CD14-positive monocyte (primary cell): ENCODE measurements around the gene OR8S1. TPM values are rescaled to one million over a fixed set of nuclear protein-coding genes. Genes with fewer than 3 reads are reported as not detected.

ENCODE experiments used
- DNase-seq, 3 donors: peaks; one replicate each; pipeline ENCODE4 v3.0.0-alpha.2; 2011 to 2022
- H2AFZ ChIP-seq: 2 replicates; pipeline ENCODE4 v1.6.0; 2012; ENCODE audit warnings: mild to moderate bottlenecking, low read depth, low read length, inconsistent platforms; ENCODE audit not compliant: insufficient read depth, poor library complexity, severe bottlenecking
- H3K27ac ChIP-seq, 2 donors: 1 replicate in 1 of 2; 2 replicates in 1 of 2; pipeline ENCODE4 v1.5.1; 2012 to 2013; ENCODE audit warnings: low read length in 2 of 2, control low read depth in 1 of 2, inconsistent platforms in 1 of 2, low read depth in 1 of 2, mild to moderate bottlenecking in 1 of 2
- H3K27me3 ChIP-seq, 2 donors: one replicate each; pipeline versions ENCODE4 v1.6.0 to v1.6.1; 2011 to 2013; ENCODE audit warnings: low read length in 2 of 2; ENCODE audit not compliant: control insufficient read depth in 2 of 2, insufficient read depth in 2 of 2
- H3K36me3 ChIP-seq, 2 donors: replicated peaks in 1 of 2; 1 replicate in 1 of 2; 2 replicates in 1 of 2; pipeline versions ENCODE4 v1.5.1 to v1.6.1; 2012 to 2013; ENCODE audit warnings: low read length in 2 of 2, control low read depth in 1 of 2, inconsistent platforms in 1 of 2, mild to moderate bottlenecking in 1 of 2; ENCODE audit not compliant: insufficient read depth in 2 of 2, control insufficient read depth in 1 of 2
- H3K4me1 ChIP-seq, 2 donors: 1 replicate in 1 of 2; 2 replicates in 1 of 2; pipeline versions ENCODE4 v1.5.1 to v1.6.1; 2012 to 2013; ENCODE audit warnings: low read length in 2 of 2, control low read depth in 1 of 2, inconsistent platforms in 1 of 2, mild to moderate bottlenecking in 1 of 2, moderate library complexity in 1 of 2; ENCODE audit not compliant: insufficient read depth in 2 of 2, control insufficient read depth in 1 of 2
- H3K4me2 ChIP-seq: replicated peaks from 2 replicates; pipeline ENCODE3; 2012; ENCODE audit warnings: low read length, moderate library complexity, mild to moderate bottlenecking; ENCODE audit not compliant: poor library complexity, severe bottlenecking; ENCODE audit errors: extremely low read depth
- H3K4me3 ChIP-seq, 3 experiments: fragments of 200-600 bp in 1 of 3; sonication (generic) in 1 of 3; replicated peaks in 1 of 3; 1 replicate in 2 of 3; 2 replicates in 1 of 3; pipeline ENCODE4 v1.5.1; 2011 to 2013; ENCODE audit warnings: low read length in 3 of 3, mild to moderate bottlenecking in 3 of 3, control low read depth in 2 of 3, low read depth in 2 of 3, inconsistent platforms in 1 of 3, moderate library complexity in 1 of 3
- H3K79me2 ChIP-seq: 2 replicates; pipeline ENCODE4 v1.6.0; 2012; ENCODE audit warnings: mild to moderate bottlenecking, control low read depth, inconsistent platforms, low read length, moderate library complexity; ENCODE audit not compliant: insufficient read depth
- H3K9ac ChIP-seq: 2 replicates; pipeline ENCODE4 v1.6.0; 2017; ENCODE audit warnings: low read length, mild to moderate bottlenecking; ENCODE audit not compliant: insufficient read depth, poor library complexity, severe bottlenecking
- H3K9me3 ChIP-seq, 2 donors: replicated peaks in 1 of 2; 1 replicate in 1 of 2; 2 replicates in 1 of 2; pipeline versions ENCODE4 v1.5.1 to v1.6.1; 2012 to 2013; ENCODE audit warnings: low read length in 2 of 2, control low read depth in 1 of 2; ENCODE audit not compliant: control insufficient read depth in 1 of 2, insufficient read depth in 1 of 2
- H4K20me1 ChIP-seq: 2 replicates; pipeline ENCODE4 v1.6.0; 2012; ENCODE audit warnings: mild to moderate bottlenecking, low read length, control low read depth, moderate library complexity; ENCODE audit not compliant: insufficient read depth
- H3K27ac Mint-ChIP-seq, 7 donors: one replicate each; pipeline ENCODE4 v1.8.0; 2020; ENCODE audit warnings: mild to moderate bottlenecking in 7 of 7, mixed read lengths in 7 of 7, moderate library complexity in 6 of 7, inconsistent platforms in 2 of 7
- H3K27me3 Mint-ChIP-seq, 3 donors: one replicate each; pipeline ENCODE4 v1.8.0; 2021 to 2022; ENCODE audit warnings: low read depth in 3 of 3, mild to moderate bottlenecking in 3 of 3, mixed read lengths in 3 of 3, moderate library complexity in 3 of 3, inconsistent platforms in 1 of 3
- H3K36me3 Mint-ChIP-seq, 2 donors: one replicate each; pipeline ENCODE4 v1.8.0; 2020; ENCODE audit warnings: mixed read lengths in 2 of 2, inconsistent platforms in 1 of 2, mild to moderate bottlenecking in 1 of 2
- H3K4me1 Mint-ChIP-seq: one replicate; pipeline ENCODE4 v1.8.0; 2020; ENCODE audit warnings: mild to moderate bottlenecking, mixed read lengths
- H3K4me3 Mint-ChIP-seq, 2 donors: one replicate each; pipeline ENCODE4 v1.8.0; 2020; ENCODE audit warnings: mild to moderate bottlenecking in 2 of 2, mixed read lengths in 2 of 2, moderate library complexity in 1 of 2
- H3K9me3 Mint-ChIP-seq, 7 donors: one replicate each; pipeline ENCODE4 v1.8.0; 2020 to 2022; ENCODE audit warnings: mixed read lengths in 7 of 7, mild to moderate bottlenecking in 6 of 7, moderate library complexity in 6 of 7, inconsistent platforms in 2 of 7
- WGBS: methylation state at CpG from one replicate; pipeline ENCODE4 v1.1.5; 2013; ENCODE audit warnings: missing lambda C conversion rate; ENCODE audit not compliant: insufficient coverage; 5-methylcytosine and 5-hydroxymethylcytosine counted together
- intact Hi-C, 2 donors: fragments of 100-400 bp; cut with micrococcal nuclease; formaldehyde crosslinking; loops; one replicate each; pipeline versions ENCODE4 v1.15.0 to v1.15.1; 2023
- polyA plus RNA-seq, 3 donors: library from polyadenylated mRNA; depleted of rRNA in 1 of 3; unstranded in 2 of 3; stranded (reverse) in 1 of 3; fragments of 300-500 nt in 2 of 3; fragments of >200 nt in 1 of 3; fragmentation: Illumina TruSeq in 2 of 3; gene quantifications; 1 replicate in 2 of 3; 2 replicates in 1 of 3; pipeline ENCODE4 v1.2.3, GENCODE V29; 2012 to 2021
- TF ChIP-seq, protein P1 (sequence below): fragments of 200-600 bp; IDR thresholded peaks from one replicate; pipeline ENCODE4 v1.8.0; 2022; ENCODE audit warnings: antibody characterized with exemption, mild to moderate bottlenecking

The OR8S1 gene
- polyA plus RNA-seq, 3 donors: not detected

DNA sequence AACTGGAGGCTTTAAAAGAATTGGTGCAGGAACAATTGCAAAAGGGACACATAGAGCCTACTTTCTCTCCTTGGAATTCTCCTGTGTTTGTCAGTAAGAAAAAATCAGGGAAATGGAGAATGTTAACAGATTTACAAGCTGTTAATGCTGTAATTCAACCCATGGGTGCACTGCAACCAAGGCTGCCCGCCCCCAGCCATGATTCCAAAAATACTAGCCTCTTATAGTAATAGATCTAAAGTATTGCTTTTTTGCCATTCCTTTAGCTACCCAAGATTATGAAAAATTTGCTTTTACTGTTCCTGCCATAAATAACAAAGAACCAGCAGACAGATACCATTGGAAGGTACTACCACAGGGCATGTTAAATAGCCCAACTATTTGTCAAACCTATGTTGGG, 15.3 kb upstream of the OR8S1 start:
- Mint-ChIP-seq H3K4me1 (no peaks in the 10 kb centered on the region), H3K27me3 (peaks cover 4 to 12% (median 5%) of the 10 kb centered on the region in 3 donors), H3K36me3 (no peaks in the 10 kb centered on the region), H3K27ac (no peak overlapping the region), H3K4me3 (no peak overlapping the region), H3K9me3 (peaks cover 0 to 10% (median 6%) of the 10 kb centered on the region in 7 donors)
- no peaks in the 10 kb centered on the region for H3K27me3 ChIP-seq
- intact Hi-C loops: no loop called here
- no peak for DNase-seq
- H3K9ac ChIP-seq: no peak overlapping the region
- H2AFZ ChIP-seq: no peak overlapping the region
- no peaks in the 10 kb centered on the region for H3K9me3 ChIP-seq
- H3K27ac ChIP-seq: no peak overlapping the region
- no peaks in the 10 kb centered on the region for H3K4me1 ChIP-seq
- H4K20me1 ChIP-seq: no peaks in the 10 kb centered on the region
- no peaks in the 10 kb centered on the region for H3K79me2 ChIP-seq
- no peak overlapping the region for H3K4me3 ChIP-seq
- no peaks in the 10 kb centered on the region for H3K36me3 ChIP-seq
- TF ChIP-seq, protein P1, sequence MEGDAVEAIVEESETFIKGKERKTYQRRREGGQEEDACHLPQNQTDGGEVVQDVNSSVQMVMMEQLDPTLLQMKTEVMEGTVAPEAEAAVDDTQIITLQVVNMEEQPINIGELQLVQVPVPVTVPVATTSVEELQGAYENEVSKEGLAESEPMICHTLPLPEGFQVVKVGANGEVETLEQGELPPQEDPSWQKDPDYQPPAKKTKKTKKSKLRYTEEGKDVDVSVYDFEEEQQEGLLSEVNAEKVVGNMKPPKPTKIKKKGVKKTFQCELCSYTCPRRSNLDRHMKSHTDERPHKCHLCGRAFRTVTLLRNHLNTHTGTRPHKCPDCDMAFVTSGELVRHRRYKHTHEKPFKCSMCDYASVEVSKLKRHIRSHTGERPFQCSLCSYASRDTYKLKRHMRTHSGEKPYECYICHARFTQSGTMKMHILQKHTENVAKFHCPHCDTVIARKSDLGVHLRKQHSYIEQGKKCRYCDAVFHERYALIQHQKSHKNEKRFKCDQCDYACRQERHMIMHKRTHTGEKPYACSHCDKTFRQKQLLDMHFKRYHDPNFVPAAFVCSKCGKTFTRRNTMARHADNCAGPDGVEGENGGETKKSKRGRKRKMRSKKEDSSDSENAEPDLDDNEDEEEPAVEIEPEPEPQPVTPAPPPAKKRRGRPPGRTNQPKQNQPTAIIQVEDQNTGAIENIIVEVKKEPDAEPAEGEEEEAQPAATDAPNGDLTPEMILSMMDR: no peak
- no peak overlapping the region for H3K4me2 ChIP-seq
- no CpG with 5 or more reads among the region's 1 CpG for WGBS

DNA sequence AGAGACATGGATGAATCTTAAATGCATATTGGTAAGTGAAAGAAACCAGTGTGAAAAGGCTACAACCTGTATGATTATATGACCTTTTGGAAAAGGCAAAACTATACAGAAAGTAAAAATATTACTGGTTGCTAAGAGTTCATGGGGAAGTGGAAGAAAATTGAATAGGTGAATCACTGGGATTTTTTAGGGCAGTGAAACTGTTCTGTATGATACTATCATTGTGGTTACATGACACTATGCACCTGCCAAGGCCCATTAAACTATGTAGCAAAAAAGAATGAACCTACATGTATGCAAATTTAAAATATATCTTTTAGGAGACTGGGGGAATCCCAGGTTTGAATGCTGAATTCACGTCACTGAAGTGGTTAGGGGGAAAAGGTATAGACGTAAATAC, 12.6 kb upstream of the OR8S1 start:
- Histone ChIP-seq H3K4me2 (no peak overlapping the region), H3K36me3 (no peaks in the 10 kb centered on the region), H3K4me3 (no peak overlapping the region), H3K9ac (no peak overlapping the region), H3K27ac (no peak overlapping the region), H3K79me2 (no peaks in the 10 kb centered on the region), H3K9me3 (no peaks in the 10 kb centered on the region), H3K27me3 (peaks cover 0 to 2% of the 10 kb centered on the region in 2 donors), H3K4me1 (no peaks in the 10 kb centered on the region), H2AFZ (no peak overlapping the region), H4K20me1 (no peaks in the 10 kb centered on the region)
- no peaks in the 10 kb centered on the region for H3K36me3 Mint-ChIP-seq
- H3K27me3 Mint-ChIP-seq: peaks cover 2 to 7% (median 4%) of the 10 kb centered on the region in 3 donors
- H3K4me1 Mint-ChIP-seq: no peaks in the 10 kb centered on the region
- intact Hi-C loops: no loop called here
- TF ChIP-seq, protein P1: no peak
- peaks cover 0 to 10% (median 6%) of the 10 kb centered on the region in 7 donors for H3K9me3 Mint-ChIP-seq
- H3K27ac Mint-ChIP-seq: no peak overlapping the region
- H3K4me3 Mint-ChIP-seq: no peak overlapping the region
- WGBS: 80% methylated on average over 2 of the region's 2 CpGs
- DNase-seq: no peak
